ENCODE data around the gene RPTOR. TPM values are rescaled to one million over a fixed set of nuclear protein-coding genes. Genes with fewer than 3 reads are reported as not detected.

RPTOR gene
- total and polyA plus RNA-seq, 4 donors: 12.4 to 46.1 (median 29.7) TPM

- Histone ChIP-seq H3K27ac (ENCODE audit: low read depth in 1 of 2, low read length in 1 of 2) (no peak overlapping the region), H3K4me1 (ENCODE audit: control insufficient read depth in 5 of 5, insufficient read depth in 5 of 5, low read length in 5 of 5) (peaks cover 2 to 9% (median 7%) of the 10 kb centered on the region in 5 donors), H3K36me3 (ENCODE audit: control insufficient read depth in 4 of 4, insufficient read depth in 4 of 4, low read length in 4 of 4) (peaks cover 0 to 18% (median 13%) of the 10 kb centered on the region in 4 donors), H3K4me3 (no peak overlapping the region), H3K9me3 (ENCODE audit: control insufficient read depth in 4 of 4, insufficient read depth in 3 of 4, low read length in 3 of 4) (no peaks in the 10 kb centered on the region), H3K27me3 (ENCODE audit: control insufficient read depth in 3 of 3, insufficient read depth in 3 of 3, low read length in 2 of 3) (no peaks in the 10 kb centered on the region), H3K9ac (ENCODE audit: insufficient read depth in 1 of 2, low read length in 2 of 2) (no peak overlapping the region)
- WGBS, 2 donors: 96% methylated on average over 10 of the region's 10 CpGs
- ATAC-seq (ENCODE audit: insufficient read depth, low FRiP score) (no peak), DNase-seq (no peak)
- TF ChIP-seq CTCF (IDR thresholded peaks at IDR 0.05; ENCODE audit: control extremely low read depth, extremely low read depth): no peak
Measured at GRCh38 chr17:80854220-80854619, 309.6 kb downstream of the RPTOR start.

- peaks cover 3 to 20% (median 15%) of the 10 kb centered on the region in 5 donors for H3K4me1 ChIP-seq (ENCODE audit: control insufficient read depth in 5 of 5, insufficient read depth in 5 of 5, low read length in 5 of 5)
- WGBS, 2 donors: 94 to 95% methylated on average over 23 of the region's 23 CpGs
- H3K27ac ChIP-seq (ENCODE audit: low read depth in 1 of 2, low read length in 1 of 2): no peak overlapping the region
- H3K9me3 ChIP-seq (ENCODE audit: control insufficient read depth in 4 of 4, insufficient read depth in 3 of 4, low read length in 3 of 4): no peaks in the 10 kb centered on the region
- H3K4me3 ChIP-seq: no peak overlapping the region
- TF ChIP-seq CTCF (IDR thresholded peaks at IDR 0.05; ENCODE audit: control extremely low read depth, extremely low read depth): no peak
- H3K36me3 ChIP-seq (ENCODE audit: control insufficient read depth in 4 of 4, insufficient read depth in 4 of 4, low read length in 4 of 4): peaks cover 0 to 23% (median 11%) of the 10 kb centered on the region in 4 donors
- no peak for ATAC-seq (ENCODE audit: insufficient read depth, low FRiP score)
- H3K27me3 ChIP-seq (ENCODE audit: control insufficient read depth in 3 of 3, insufficient read depth in 3 of 3, low read length in 2 of 3): no peaks in the 10 kb centered on the region
- no peak overlapping the region for H3K9ac ChIP-seq (ENCODE audit: insufficient read depth in 1 of 2, low read length in 2 of 2)
- DNase-seq: no peak
Measured at GRCh38 chr17:80855196-80855947, 310.7 kb downstream of the RPTOR start.

GRCh38 chr17:80855948-80856862, 311.6 kb downstream of the RPTOR start:
- Histone ChIP-seq H3K9ac (ENCODE audit: insufficient read depth in 1 of 2, low read length in 2 of 2) (no peak overlapping the region), H3K27ac (ENCODE audit: low read depth in 1 of 2, low read length in 1 of 2) (no peak overlapping the region), H3K36me3 (ENCODE audit: control insufficient read depth in 4 of 4, insufficient read depth in 4 of 4, low read length in 4 of 4) (peaks cover 0 to 20% (median 10%) of the 10 kb centered on the region in 4 donors), H3K27me3 (ENCODE audit: control insufficient read depth in 3 of 3, insufficient read depth in 3 of 3, low read length in 2 of 3) (no peaks in the 10 kb centered on the region), H3K4me1 (ENCODE audit: control insufficient read depth in 5 of 5, insufficient read depth in 5 of 5, low read length in 5 of 5) (peaks cover 3 to 26% (median 15%) of the 10 kb centered on the region in 5 donors), H3K4me3 (no peak overlapping the region), H3K9me3 (ENCODE audit: control insufficient read depth in 4 of 4, insufficient read depth in 3 of 4, low read length in 3 of 4) (no peaks in the 10 kb centered on the region)
- no peak for TF ChIP-seq CTCF (IDR thresholded peaks at IDR 0.05; ENCODE audit: control extremely low read depth, extremely low read depth)
- ATAC-seq (ENCODE audit: insufficient read depth, low FRiP score) (no peak), DNase-seq (no peak)
- 65 to 72% methylated on average over 21 of the region's 21 CpGs for WGBS, 2 donors

Measured in lung (tissue), 12 donors.